HAP-1 (cell line): Measurements from ENCODE around the gene WNT11.

Source experiments
- DNase-seq, 2 experiments: peaks; one replicate each; pipeline ENCODE4 v3.0.0-alpha.2; 2016 to 2020; ENCODE audit warnings: low spot score in 2 of 2
- H3K27me3 ChIP-seq: fragments of 250-450 bp; sonication (Bioruptor Pico); 2 replicates; pipeline ENCODE4 v1.5.1; 2020; ENCODE audit warnings: low read depth, mild to moderate bottlenecking, moderate library complexity
- H3K36me3 ChIP-seq: fragments of 250-450 bp; sonication (Bioruptor Pico); replicated peaks from 2 replicates; pipeline ENCODE4 v1.5.1; 2020; ENCODE audit warnings: mild to moderate bottlenecking
- H3K4me1 ChIP-seq: fragments of 250-450 bp; sonication (Bioruptor Pico); 2 replicates; pipeline ENCODE4 v1.5.1; 2020; ENCODE audit warnings: mild to moderate bottlenecking
- H3K4me3 ChIP-seq: fragments of 250-450 bp; sonication (Bioruptor Pico); 2 replicates; pipeline ENCODE4 v1.5.1; 2020; ENCODE audit warnings: mild to moderate bottlenecking, moderate library complexity
- H3K9me3 ChIP-seq: fragments of 250-450 bp; sonication (Bioruptor Pico); 2 replicates; pipeline ENCODE4 v1.5.1; 2020; ENCODE audit warnings: mild to moderate bottlenecking, moderate library complexity
- in situ Hi-C: fragments of 300-500 bp; cut with MboI; formaldehyde crosslinking; loops from 3 replicates; pipeline ENCODE4 v1.14.3; 2020; ENCODE audit warnings: low sequenced_read_pairs, inconsistent platforms, mixed read lengths

The WNT11 gene

GRCh38 chr11:76243193-76243956, 37.1 kb upstream of the WNT11 start:
- no peaks in the 10 kb centered on the region for H3K4me1 ChIP-seq
- in situ Hi-C loops: no loop called here
- H3K27me3 ChIP-seq: no peaks in the 10 kb centered on the region
- no peaks in the 10 kb centered on the region for H3K9me3 ChIP-seq
- H3K4me3 ChIP-seq: no peak overlapping the region
- H3K36me3 ChIP-seq: no peaks in the 10 kb centered on the region
- DNase-seq: no peak

GRCh38 chr11:76242004-76242779, 35.9 kb upstream of the WNT11 start:
- H3K4me1 ChIP-seq: no peaks in the 10 kb centered on the region
- H3K36me3 ChIP-seq: no peaks in the 10 kb centered on the region
- no peak overlapping the region for H3K4me3 ChIP-seq
- in situ Hi-C loops: no loop called here
- DNase-seq: no peak
- no peaks in the 10 kb centered on the region for H3K9me3 ChIP-seq
- no peaks in the 10 kb centered on the region for H3K27me3 ChIP-seq

GRCh38 chr11:76241243-76242000, 35.1 kb upstream of the WNT11 start:
- no peaks in the 10 kb centered on the region for H3K36me3 ChIP-seq
- H3K4me3 ChIP-seq: no peak overlapping the region
- H3K9me3 ChIP-seq: no peaks in the 10 kb centered on the region
- H3K27me3 ChIP-seq: no peaks in the 10 kb centered on the region
- in situ Hi-C loops: no loop called here
- no peaks in the 10 kb centered on the region for H3K4me1 ChIP-seq
- DNase-seq: no peak

- no peak overlapping the region for H3K4me3 ChIP-seq
- DNase-seq: no peak
- H3K27me3 ChIP-seq: no peaks in the 10 kb centered on the region
- no peaks in the 10 kb centered on the region for H3K9me3 ChIP-seq
- no peaks in the 10 kb centered on the region for H3K36me3 ChIP-seq
- in situ Hi-C loops: no loop called here
- no peaks in the 10 kb centered on the region for H3K4me1 ChIP-seq
These were observed 34.4 kb upstream of the WNT11 start for GRCh38 chr11:76240666-76241065.

- H3K27me3 ChIP-seq: no peaks in the 10 kb centered on the region
- H3K4me1 ChIP-seq: no peaks in the 10 kb centered on the region
- in situ Hi-C loops: no loop called here
- H3K36me3 ChIP-seq: no peaks in the 10 kb centered on the region
- no peaks in the 10 kb centered on the region for H3K9me3 ChIP-seq
- DNase-seq: no peak
- no peak overlapping the region for H3K4me3 ChIP-seq
These were observed 33.8 kb upstream of the WNT11 start for GRCh38 chr11:76240161-76240540.

GRCh38 chr11:76239483-76240160, 33.3 kb upstream of the WNT11 start:
- Histone ChIP-seq H3K4me3 (no peak overlapping the region), H3K36me3 (no peaks in the 10 kb centered on the region), H3K4me1 (peaks cover 3% of the 10 kb centered on the region), H3K9me3 (no peaks in the 10 kb centered on the region), H3K27me3 (no peaks in the 10 kb centered on the region)
- DNase-seq: no peak
- in situ Hi-C loops: no loop called here

GRCh38 chr11:76238551-76238950, 32.2 kb upstream of the WNT11 start:
- in situ Hi-C loops: no loop called here
- Histone ChIP-seq H3K27me3 (no peaks in the 10 kb centered on the region), H3K36me3 (no peaks in the 10 kb centered on the region), H3K9me3 (no peaks in the 10 kb centered on the region), H3K4me1 (peaks cover 7% of the 10 kb centered on the region), H3K4me3 (no peak overlapping the region)
- DNase-seq: no peak

- H3K9me3 ChIP-seq: no peaks in the 10 kb centered on the region
- H3K27me3 ChIP-seq: no peaks in the 10 kb centered on the region
- no peaks in the 10 kb centered on the region for H3K36me3 ChIP-seq
- H3K4me1 ChIP-seq: peaks cover 7% of the 10 kb centered on the region
- no peak overlapping the region for H3K4me3 ChIP-seq
- in situ Hi-C loops: no loop called here
- peak in 1 of 2 experiments; percentile 43 for DNase-seq
These were observed 31.6 kb upstream of the WNT11 start for GRCh38 chr11:76237914-76238313.

- DNase-seq: no peak
- no peak overlapping the region for H3K4me3 ChIP-seq
- no peaks in the 10 kb centered on the region for H3K36me3 ChIP-seq
- in situ Hi-C loops: no loop called here
- peaks cover 7% of the 10 kb centered on the region for H3K4me1 ChIP-seq
- no peaks in the 10 kb centered on the region for H3K27me3 ChIP-seq
- H3K9me3 ChIP-seq: no peaks in the 10 kb centered on the region
These were observed 30.8 kb upstream of the WNT11 start for GRCh38 chr11:76237000-76237649.

GRCh38 chr11:76236092-76236999, 30.0 kb upstream of the WNT11 start:
- peak; percentile 54 to 85 for DNase-seq
- in situ Hi-C loops: no loop called here
- H3K4me1 ChIP-seq: peaks cover 7% of the 10 kb centered on the region

GRCh38 chr11:76235233-76236091, 29.2 kb upstream of the WNT11 start:
- Histone ChIP-seq H3K27me3 (no peaks in the 10 kb centered on the region), H3K4me3 (peak overlapping the region; percentile 69), H3K4me1 (peaks cover 7% of the 10 kb centered on the region), H3K9me3 (no peaks in the 10 kb centered on the region), H3K36me3 (no peaks in the 10 kb centered on the region)
- DNase-seq: peak; percentile 88 to 93
- in situ Hi-C loops: no loop called here

More at GRCh38 chr11:76236092-76236999, 30.0 kb upstream of the WNT11 start:
- Histone ChIP-seq H3K36me3 (no peaks in the 10 kb centered on the region), H3K9me3 (no peaks in the 10 kb centered on the region), H3K4me3 (peak overlapping the region; percentile 69), H3K27me3 (no peaks in the 10 kb centered on the region)
